Small intestine (tissue), 7 donors: ENCODE data around the gene ZNF695. TPM values are rescaled to one million over a fixed set of nuclear protein-coding genes. Genes with fewer than 3 reads are reported as not detected.
A peak's percentile ranks its signal among the peaks of the same experiment; 100 is the strongest.

ENCODE experiments used
- DNase-seq, 2 donors: peaks; one replicate each; pipeline versions ENCODE4 v3.0.0 to v3.0.0-alpha.2; 2013
- FAIRE-seq: peaks from 2 replicates; lab custom pipeline; 2012; peaks lifted over from hg19 to GRCh38; lab: Jason Lieb, UNC
- H3K27ac ChIP-seq, 3 donors: one replicate each; pipeline ENCODE4 v1.5.1; 2013; ENCODE audit warnings: low read length in 2 of 3, mild to moderate bottlenecking in 2 of 3, control low read depth in 1 of 3, inconsistent platforms in 1 of 3, low read depth in 1 of 3, moderate library complexity in 1 of 3
- H3K27me3 ChIP-seq, 3 donors: one replicate each; pipeline ENCODE4 v1.6.1; 2013; ENCODE audit warnings: low read length in 3 of 3, inconsistent platforms in 1 of 3; ENCODE audit not compliant: control insufficient read depth in 3 of 3, insufficient read depth in 3 of 3
- H3K36me3 ChIP-seq, 3 donors: one replicate each; pipeline ENCODE4 v1.6.1; 2013; ENCODE audit warnings: low read length in 3 of 3, inconsistent platforms in 1 of 3, low read depth in 1 of 3, mild to moderate bottlenecking in 1 of 3, moderate library complexity in 1 of 3; ENCODE audit not compliant: control insufficient read depth in 3 of 3, insufficient read depth in 2 of 3
- H3K4me1 ChIP-seq, 3 donors: one replicate each; pipeline ENCODE4 v1.6.1; 2013; ENCODE audit warnings: low read length in 2 of 3, inconsistent platforms in 1 of 3, low read depth in 1 of 3, mild to moderate bottlenecking in 1 of 3, moderate library complexity in 1 of 3; ENCODE audit not compliant: control insufficient read depth in 3 of 3, insufficient read depth in 2 of 3
- H3K4me3 ChIP-seq, 3 donors: one replicate each; pipeline ENCODE4 v1.5.1; 2013; ENCODE audit warnings: low read length in 3 of 3, control low read depth in 1 of 3, inconsistent platforms in 1 of 3, low read depth in 1 of 3, mild to moderate bottlenecking in 1 of 3, moderate library complexity in 1 of 3
- H3K9me3 ChIP-seq, 2 donors: one replicate each; pipeline ENCODE4 v1.6.1; 2013; ENCODE audit warnings: low read depth in 1 of 2, low read length in 1 of 2; ENCODE audit not compliant: control insufficient read depth in 2 of 2, insufficient read depth in 1 of 2
- WGBS, 3 donors: extraction: QIAGEN DNeasy Blood & Tissue Kit; methylation state at CpG; one replicate each; pipeline ENCODE4 v1.1.7; 2013; 5-methylcytosine and 5-hydroxymethylcytosine counted together
- polyA plus RNA-seq, 4 donors: library from polyadenylated mRNA; stranded (reverse) in 3 of 4; unstranded in 1 of 4; fragments of 200-250 nt in 3 of 4; fragments of 120-200 nt in 1 of 4; gene quantifications; one replicate each; pipeline versions ENCODE4 v1.2.1 to v1.2.3, GENCODE V29; 2013
- donor health status: healthy with polysubstance abuse.
- donor health status: control.
- donor health status: control.
- donor health status: Bipolar disorder and iron deficiency.
- donor health status: healthy.

ZNF695 gene
- polyA plus RNA-seq, 4 donors, result 1.1 to 2.2 (median 1.3) TPM; not detected in 1

- H3K9me3 ChIP-seq, result peaks cover 2 to 38% of the 10 kb centered on the region in 2 donors
- WGBS, 3 donors, result 92 to 97% (median 96%) methylated on average over 2 of the region's 2 CpGs
- no peak overlapping the region for H3K4me3 ChIP-seq
- no peaks in the 10 kb centered on the region for H3K27me3 ChIP-seq
- H3K4me1 ChIP-seq, result no peaks in the 10 kb centered on the region
- peaks cover 0 to 4% (median 0%) of the 10 kb centered on the region in 3 donors for H3K36me3 ChIP-seq
- FAIRE-seq, result no peak
- no peak for DNase-seq
- H3K27ac ChIP-seq, result no peak overlapping the region
These were observed 29.6 kb downstream of the ZNF695 start for GRCh38 chr1:246978281-246978680.

GRCh38 chr1:246971969-246972368, 35.9 kb downstream of the ZNF695 start:
- no peak overlapping the region for H3K27ac ChIP-seq

GRCh38 chr1:246971090-246971721, 36.7 kb downstream of the ZNF695 start:
- DNase-seq (peak; percentile 4 to 23), FAIRE-seq (no peak)
- H3K36me3 ChIP-seq, result no peaks in the 10 kb centered on the region
- H3K4me1 ChIP-seq, result no peaks in the 10 kb centered on the region
- no peak overlapping the region for H3K27ac ChIP-seq
- H3K9me3 ChIP-seq, result peaks cover 2 to 48% of the 10 kb centered on the region in 2 donors
- H3K27me3 ChIP-seq, result no peaks in the 10 kb centered on the region
- WGBS, 3 donors, result 80 to 91% (median 89%) methylated on average over 12 of the region's 12 CpGs
- no peak overlapping the region for H3K4me3 ChIP-seq

More at GRCh38 chr1:246971969-246972368, 35.9 kb downstream of the ZNF695 start:
- H3K4me3 ChIP-seq, result no peak overlapping the region
- 93 to 96% (median 95%) methylated on average over 7 of the region's 7 CpGs for WGBS, 3 donors
- FAIRE-seq (no peak), DNase-seq (no peak)
- no peaks in the 10 kb centered on the region for H3K27me3 ChIP-seq
- no peaks in the 10 kb centered on the region for H3K4me1 ChIP-seq
- peaks cover 2 to 44% of the 10 kb centered on the region in 2 donors for H3K9me3 ChIP-seq
- no peaks in the 10 kb centered on the region for H3K36me3 ChIP-seq

- Histone ChIP-seq H3K27ac (no peak overlapping the region), H3K27me3 (no peaks in the 10 kb centered on the region), H3K9me3 (peaks cover 0 to 42% of the 10 kb centered on the region in 2 donors), H3K4me3 (no peak overlapping the region), H3K36me3 (no peaks in the 10 kb centered on the region), H3K4me1 (no peaks in the 10 kb centered on the region)
- DNase-seq (no peak), FAIRE-seq (no peak)
- 91 to 99% (median 93%) methylated on average over 3 of the region's 3 CpGs for WGBS, 3 donors
These were observed 38.2 kb downstream of the ZNF695 start for GRCh38 chr1:246969621-246970020.

DNA sequence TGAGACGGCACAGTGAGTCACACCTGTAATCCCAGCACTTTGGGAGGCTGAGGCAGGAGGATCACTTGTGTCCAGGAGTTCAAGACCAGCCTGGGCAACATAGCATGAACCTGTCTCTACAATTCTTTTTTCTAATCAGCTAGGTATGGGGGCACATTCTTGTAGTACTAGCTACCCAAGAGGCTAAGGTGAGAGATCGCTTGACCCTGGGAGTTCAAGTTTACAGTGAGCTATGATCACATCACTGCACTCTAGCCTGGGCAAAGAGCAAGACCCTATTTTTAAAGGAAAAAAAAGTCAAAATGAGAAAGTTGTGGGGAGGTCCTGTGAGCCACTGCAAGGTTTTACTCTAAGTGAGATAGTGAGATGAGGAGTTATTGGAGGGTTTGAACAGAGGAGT, 41.4 kb downstream of the ZNF695 start:
- no peak overlapping the region for H3K4me3 ChIP-seq
- DNase-seq (no peak), FAIRE-seq (no peak)
- no peaks in the 10 kb centered on the region for H3K27me3 ChIP-seq
- no peaks in the 10 kb centered on the region for H3K36me3 ChIP-seq
- H3K27ac ChIP-seq, result no peak overlapping the region
- peaks cover 0 to 39% of the 10 kb centered on the region in 2 donors for H3K9me3 ChIP-seq
- no peaks in the 10 kb centered on the region for H3K4me1 ChIP-seq
- 92 to 95% (median 92%) methylated on average over 2 of the region's 2 CpGs for WGBS, 3 donors

DNA sequence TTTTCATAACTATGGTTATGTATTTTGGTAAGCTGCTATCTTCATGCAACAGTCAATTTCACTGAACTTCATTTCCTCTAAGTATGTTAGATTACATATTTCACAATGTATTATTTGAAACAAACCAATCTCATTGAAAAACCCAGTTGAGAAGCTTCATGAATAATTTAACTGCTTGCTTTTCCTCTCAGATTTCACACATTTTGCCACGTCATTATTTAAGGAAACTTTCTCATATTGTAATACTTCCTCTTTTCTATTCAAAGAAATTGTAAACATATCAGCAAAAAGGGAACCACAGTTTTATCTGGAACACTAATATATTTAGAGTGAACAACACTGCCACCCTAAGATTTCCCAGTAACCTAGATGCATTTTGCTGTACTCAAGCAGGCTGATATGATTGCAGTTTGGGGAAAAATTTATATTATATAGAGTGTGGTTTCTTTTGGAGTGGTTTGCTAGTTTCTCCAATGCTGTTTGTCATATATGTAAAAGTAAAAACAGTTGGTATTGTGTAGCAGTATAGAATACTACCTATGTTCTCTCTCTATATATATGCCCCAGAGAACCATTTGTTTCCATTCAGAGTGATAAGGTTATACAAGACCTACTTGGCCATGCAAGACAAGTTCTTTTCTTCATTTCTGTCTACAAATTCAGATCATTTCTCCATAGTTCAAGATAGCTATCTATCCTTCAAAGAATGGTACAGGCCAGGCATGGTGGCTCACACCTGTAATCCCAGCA, 47.7 kb downstream of the ZNF695 start:
- Histone ChIP-seq H3K27ac (no peak overlapping the region), H3K4me1 (no peaks in the 10 kb centered on the region), H3K27me3 (no peaks in the 10 kb centered on the region), H3K36me3 (no peaks in the 10 kb centered on the region), H3K9me3 (peaks cover 0 to 9% of the 10 kb centered on the region in 2 donors), H3K4me3 (no peak overlapping the region)
- WGBS, 3 donors, result 41 to 67% (median 63%) methylated on average over 1 of the region's 1 CpG
- DNase-seq (no peak), FAIRE-seq (no peak)

DNA sequence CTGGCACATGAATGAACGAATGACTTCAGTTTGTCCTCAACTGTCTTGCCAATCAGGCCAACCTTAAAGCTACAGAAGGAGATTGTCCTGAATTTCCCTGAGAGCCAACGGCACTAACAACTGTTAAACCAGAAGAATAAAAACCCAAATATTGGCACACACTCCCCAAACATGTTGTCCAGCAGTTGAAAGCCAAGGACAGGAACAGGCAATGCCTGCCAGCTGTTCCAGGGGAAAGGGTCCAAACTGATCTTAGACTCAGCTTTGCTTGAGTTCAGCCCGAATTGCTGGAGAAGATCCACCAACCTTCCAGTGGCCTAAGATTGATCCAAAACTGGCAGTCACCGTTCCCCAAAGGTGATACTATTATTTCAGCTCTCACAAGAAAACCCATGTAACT, 53.7 kb downstream of the ZNF695 start:
- WGBS, 3 donors, result 79 to 94% (median 85%) methylated on average over 4 of the region's 4 CpGs

DNA sequence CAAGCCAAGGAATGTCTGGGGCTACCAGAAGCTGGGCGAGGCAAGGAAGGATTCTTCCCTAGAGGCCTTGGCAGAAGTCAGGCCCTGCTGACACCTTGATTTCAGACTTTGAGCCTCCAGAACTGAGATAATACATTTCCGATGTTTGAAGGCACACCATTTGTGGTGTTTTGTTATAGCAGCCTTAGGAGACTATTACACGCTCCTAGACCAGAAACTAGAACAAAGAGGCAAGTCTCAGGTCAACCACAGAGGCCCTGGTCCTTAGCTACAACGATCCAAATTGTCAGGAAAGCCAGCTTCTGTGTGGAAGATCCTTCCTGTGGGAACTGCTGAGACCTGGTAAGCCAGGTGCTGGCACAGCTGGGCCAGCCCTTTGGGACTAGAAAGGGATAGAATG, 56.4 kb downstream of the ZNF695 start:
- H3K36me3 ChIP-seq, result no peaks in the 10 kb centered on the region
- H3K9me3 ChIP-seq, result no peaks in the 10 kb centered on the region
- FAIRE-seq (no peak), DNase-seq (no peak)
- no peak overlapping the region for H3K27ac ChIP-seq
- WGBS, 3 donors, result 71 to 87% (median 79%) methylated on average over 4 of the region's 4 CpGs
- H3K4me3 ChIP-seq, result no peak overlapping the region
- no peaks in the 10 kb centered on the region for H3K27me3 ChIP-seq
- no peaks in the 10 kb centered on the region for H3K4me1 ChIP-seq

More for the DNA sequence above, 53.7 kb downstream of the ZNF695 start:
- Histone ChIP-seq H3K27me3 (no peaks in the 10 kb centered on the region), H3K27ac (no peak overlapping the region), H3K4me3 (no peak overlapping the region), H3K9me3 (no peaks in the 10 kb centered on the region), H3K36me3 (no peaks in the 10 kb centered on the region), H3K4me1 (no peaks in the 10 kb centered on the region)
- DNase-seq (no peak), FAIRE-seq (no peak)
